Spleen (tissue), 7 donors: ENCODE results near the gene SETD1B.
"Not testable (repeated sequence)": the region's sequence is repeated elsewhere in the genome, so short reads cannot be mapped to it uniquely, and the experiment has no call there.

Experiments used
- CTCF ChIP-seq, 11 experiments: fragments of 200-600 bp in 7 of 11; fragments of 450-650 bp in 4 of 11; sonication (generic) in 4 of 11; IDR thresholded peaks in 8 of 11; conservative IDR thresholded peaks in 3 of 11; 1 replicate in 7 of 11; 2 replicates in 4 of 11; pipeline versions ENCODE4 v1.4.0 to v1.8.0; 2016 to 2021; ENCODE audit warnings: antibody characterized with exemption in 11 of 11, inconsistent platforms in 4 of 11, mild to moderate bottlenecking in 1 of 11
- POLR2A ChIP-seq, 3 donors: fragments of 450-650 bp; IDR thresholded peaks; one replicate each; pipeline ENCODE4 v1.5.1; 2017; ENCODE audit warnings: antibody characterized with exemption in 3 of 3, mild to moderate bottlenecking in 1 of 3
- POLR2AphosphoS5 ChIP-seq, 3 donors: sonication (generic); formaldehyde crosslinking; IDR thresholded peaks; one replicate each; pipeline ENCODE4 v1.5.1; 2017; ENCODE audit warnings: antibody characterized with exemption in 3 of 3
- donor health status: DM: no; HTN: no; CAD: no; lungs with moderate emphysema.
- donor health status: DM: no; HTN: no; CAD: no.
- donor health status: DM: no; HTN: no; CAD: no.

GRCh38 chr12:121869229-121869628 lies 65.4 kb downstream of the SETD1B start:
- not testable (repeated sequence) for TF ChIP-seq CTCF (IDR thresholded peaks at IDR 0.05 in 8 of 11, conservative IDR thresholded peaks at IDR 0.05 in 3 of 11); POLR2A (IDR thresholded peaks at IDR 0.05); POLR2AphosphoS5 (IDR thresholded peaks at IDR 0.05)
